HL-60 (cell line): Measurements from ENCODE around the gene RPL35A.

Experiments
- DNase-seq, 2 experiments: peaks; one replicate each; pipeline ENCODE4 v3.0.0-alpha.2; 2010 to 2020; ENCODE audit warnings: low read depth in 1 of 2, low spot score in 1 of 2
- H3K27ac ChIP-seq: fragments of 250-450 bp; sonication (Bioruptor Pico); replicated peaks from 2 replicates; pipeline ENCODE4 v1.5.1; 2020; ENCODE audit warnings: mild to moderate bottlenecking, moderate library complexity
- H3K27me3 ChIP-seq: fragments of 250-450 bp; sonication (Bioruptor Pico); 2 replicates; pipeline ENCODE4 v1.5.1; 2021; ENCODE audit warnings: mild to moderate bottlenecking, moderate library complexity; ENCODE audit not compliant: insufficient read depth, poor library complexity, severe bottlenecking
- H3K4me3 ChIP-seq: replicated peaks from 2 replicates; pipeline ENCODE4 v1.5.1; 2011; ENCODE audit warnings: mild to moderate bottlenecking, control low read depth, low read length; ENCODE audit not compliant: insufficient read depth
- CTCF ChIP-seq: IDR thresholded peaks from one replicate; pipeline ENCODE4 v1.5.1; 2011; ENCODE audit warnings: low read length, control low read depth, inconsistent platforms; ENCODE audit not compliant: insufficient read depth
- GABPA ChIP-seq: IDR thresholded peaks from 2 replicates; pipeline ENCODE4 v1.6.1; 2012; ENCODE audit warnings: low read depth
- POLR2AphosphoS5 ChIP-seq: IDR thresholded peaks from 2 replicates; pipeline ENCODE4 v1.6.1; 2012; ENCODE audit warnings: low read depth
- REST ChIP-seq: IDR thresholded peaks from 2 replicates; pipeline ENCODE4 v1.6.1; 2012; ENCODE audit warnings: low read depth; ENCODE audit not compliant: insufficient replicate concordance
- SPI1 ChIP-seq: IDR thresholded peaks from 2 replicates; pipeline ENCODE4 v1.6.1; 2012; ENCODE audit warnings: low read depth, mild to moderate bottlenecking, borderline replicate concordance
- long read RNA-seq: library from polyadenylated mRNA; unstranded; transcript quantifications from one replicate; pipeline ENCODE4 v2.0.0, GENCODE V29; 2020

The RPL35A gene
- long read RNA-seq, transcript RPL35A-206 (5 exons, 1,444 nt), result major isoform, 572 of 611 reads
- long read RNA-seq, transcript RPL35A-207 (2 exons, 687 nt), result minor isoform, 8 of 611 reads
- long read RNA-seq, partial matches to known transcripts, result 22 of 611 reads
- long read RNA-seq, other reads (novel, unspliced or antisense), result 3 of 611 reads

- TF ChIP-seq GABPA (peak; percentile 59), REST (peak; percentile 81), SPI1 (no peak), POLR2AphosphoS5 (peak; percentile 98), CTCF (no peak)
- Histone ChIP-seq H3K27ac (peak within 1 kb of the TSS; percentile 100), H3K4me3 (peak within 1 kb of the TSS; percentile 64), H3K27me3 (no peaks in the 10 kb centered on the region)
- peak; percentile 86 to 89 for DNase-seq
These were observed at the start of gene RPL35A for GRCh38 chr3:197949778-197950676. TSS of gene RPL35A (plus strand) at chr3:197950190. CDS start at chr3:197950968, 778 bp downstream.

GRCh38 chr3:197901626-197902025 is 48.4 kb upstream of the RPL35A start:
- no peaks in the 10 kb centered on the region for H3K27me3 ChIP-seq
- DNase-seq, result no peak
- H3K4me3 ChIP-seq, result no peak overlapping the region
- no peak overlapping the region for H3K27ac ChIP-seq
- TF ChIP-seq CTCF (no peak), SPI1 (no peak), REST (no peak), GABPA (no peak), POLR2AphosphoS5 (no peak)

- no peak overlapping the region for H3K27ac ChIP-seq
- no peak overlapping the region for H3K4me3 ChIP-seq
- peak; percentile 74 to 78 for DNase-seq
- H3K27me3 ChIP-seq, result no peaks in the 10 kb centered on the region
- TF ChIP-seq SPI1 (no peak), GABPA (no peak), POLR2AphosphoS5 (no peak), CTCF (peak; percentile 85), REST (no peak)
These were observed 43.8 kb upstream of the RPL35A start for GRCh38 chr3:197906023-197906849.
